Dendritic cell treated with granulocyte-macrophage colony-stimulating factor and Interleukin-4, amounts not matched to agents 40 ng/mL and 50 ng/mL, for 4 days (primary cell): ENCODE data around the gene DIMT1.

Experiments
- H3K27ac Mint-ChIP-seq: one replicate; pipeline ENCODE4 v1.8.0; 2022; ENCODE audit warnings: mild to moderate bottlenecking, mixed read lengths
- H3K27me3 Mint-ChIP-seq: one replicate; pipeline ENCODE4 v1.8.0; 2022; ENCODE audit warnings: mild to moderate bottlenecking, mixed read lengths
- H3K36me3 Mint-ChIP-seq: one replicate; pipeline ENCODE4 v1.8.0; 2022; ENCODE audit warnings: low read depth, mixed read lengths
- H3K4me1 Mint-ChIP-seq: one replicate; pipeline ENCODE4 v1.8.0; 2022; ENCODE audit warnings: low read depth, mixed read lengths
- H3K4me3 Mint-ChIP-seq: one replicate; pipeline ENCODE4 v1.8.0; 2022; ENCODE audit warnings: mild to moderate bottlenecking, moderate library complexity, mixed read lengths
- H3K9me3 Mint-ChIP-seq: one replicate; pipeline ENCODE4 v1.8.0; 2022; ENCODE audit warnings: mixed read lengths
- intact Hi-C: fragments of 100-400 bp; cut with micrococcal nuclease; formaldehyde crosslinking; loops from one replicate; pipeline ENCODE4 v1.15.0; 2022

The DIMT1 gene

DNA sequence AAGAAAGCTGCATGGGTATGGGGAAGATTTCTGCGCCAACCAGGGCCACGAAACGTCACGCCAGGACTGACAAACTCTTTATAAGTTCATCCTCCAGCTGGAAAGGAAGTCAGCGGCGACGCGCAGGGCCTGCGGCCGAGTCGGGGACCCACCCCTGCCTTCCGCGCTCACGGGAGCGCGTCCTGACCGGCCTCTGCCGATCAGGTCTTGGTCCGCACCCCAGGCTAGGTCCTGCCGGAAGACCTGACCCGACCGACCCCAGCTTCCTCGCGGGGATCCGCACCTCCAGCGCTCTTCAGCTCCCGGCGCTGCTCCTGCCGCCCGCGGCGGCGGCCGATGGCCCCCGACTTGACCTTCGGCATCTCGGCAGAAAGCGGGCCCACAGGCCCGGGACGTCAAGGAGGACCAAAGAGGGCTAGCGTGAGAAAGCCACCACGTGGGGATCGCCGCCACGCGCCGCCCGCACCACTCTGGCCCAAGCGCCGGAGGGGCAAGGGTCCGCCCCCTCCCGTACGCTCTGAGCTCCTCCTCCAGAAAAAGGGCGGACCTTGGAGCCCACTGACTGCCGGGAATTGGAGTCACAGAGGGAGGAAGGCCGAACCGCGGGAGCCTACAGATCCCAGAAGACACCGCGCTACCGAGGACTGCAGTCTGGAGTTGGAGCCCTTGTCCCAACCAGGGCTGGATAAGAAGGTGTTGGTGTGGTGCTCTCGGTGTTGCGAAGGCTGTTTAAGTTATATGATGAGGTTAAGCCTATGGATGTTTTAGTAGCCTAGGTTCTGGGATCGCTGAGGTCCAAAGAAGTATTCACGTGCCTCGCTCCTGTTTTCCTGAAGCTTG lies at the start of gene DIMT1:
DIMT1 (minus strand) TSS at position 495 of the 840 bp plus-strand sequence; CDS start at position 362, 133 bp downstream.
- Mint-ChIP-seq H3K27ac (peak within 1 kb of the TSS; percentile 96), H3K4me3 (peak within 1 kb of the TSS; percentile 87), H3K36me3 (peaks cover 50% of the 10 kb centered on the region), H3K4me1 (peaks cover 21% of the 10 kb centered on the region), H3K9me3 (no peaks in the 10 kb centered on the region), H3K27me3 (no peaks in the 10 kb centered on the region)
- intact Hi-C loops, result loop anchor here (1.0 to 2.0 kb wide), 2 partner anchors 9 to 97 kb away; partner anchors contain the start of genes IPO11 and KIF2A

DNA sequence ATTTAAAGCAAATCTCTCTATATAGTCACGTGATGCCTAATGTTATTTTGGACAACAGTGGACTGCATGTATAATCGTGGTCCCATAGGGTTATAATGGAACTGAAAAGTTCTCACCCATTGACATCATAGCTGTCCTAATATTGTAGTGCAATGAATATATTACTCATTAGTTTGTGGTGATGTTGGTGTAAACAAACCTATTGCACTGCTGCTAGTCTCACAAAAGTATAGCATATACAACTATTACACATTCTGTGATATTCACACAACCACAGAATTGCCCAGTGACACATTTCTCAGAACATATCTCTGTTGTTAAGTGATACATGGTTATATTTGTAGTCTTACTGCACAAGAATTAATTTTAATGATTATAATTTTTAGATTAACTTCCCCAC lies 46.6 kb upstream of the DIMT1 start:
- H3K4me3 Mint-ChIP-seq, result no peak overlapping the region
- no peaks in the 10 kb centered on the region for H3K9me3 Mint-ChIP-seq
- no peaks in the 10 kb centered on the region for H3K4me1 Mint-ChIP-seq
- H3K27ac Mint-ChIP-seq, result no peak overlapping the region
- H3K27me3 Mint-ChIP-seq, result no peaks in the 10 kb centered on the region
- intact Hi-C loops, result no loop called here
- peaks cover 43% of the 10 kb centered on the region for H3K36me3 Mint-ChIP-seq

DNA sequence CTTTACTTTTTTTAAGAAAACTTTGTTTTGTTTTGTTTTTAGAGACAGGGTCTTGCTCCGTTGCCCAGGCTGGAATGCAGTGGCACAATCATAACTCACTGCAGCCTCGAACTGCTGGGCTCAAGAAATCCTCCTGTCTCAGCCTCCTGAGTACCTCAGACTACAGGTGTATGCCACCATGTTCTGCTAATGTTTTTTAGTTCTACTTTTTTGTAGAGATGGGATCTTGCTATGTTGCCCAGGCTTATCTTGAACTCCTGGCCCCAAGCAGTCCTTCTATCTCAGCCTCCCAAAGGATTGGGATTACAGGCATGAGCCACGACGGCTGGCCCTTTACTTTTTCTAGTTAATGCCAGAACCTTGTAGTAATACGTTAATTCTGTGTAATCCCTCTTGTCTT lies 44.8 kb upstream of the DIMT1 start:
- Mint-ChIP-seq H3K27me3 (no peaks in the 10 kb centered on the region), H3K36me3 (peaks cover 39% of the 10 kb centered on the region), H3K4me1 (no peaks in the 10 kb centered on the region), H3K27ac (no peak overlapping the region), H3K9me3 (no peaks in the 10 kb centered on the region), H3K4me3 (no peak overlapping the region)
- intact Hi-C loops, result loop anchor here (10.0 kb wide), 1 partner anchor 1516 kb away; the partner anchor contains the start of gene HTR1A

- intact Hi-C loops, result no loop called here
- no peak overlapping the region for H3K4me3 Mint-ChIP-seq
- no peaks in the 10 kb centered on the region for H3K36me3 Mint-ChIP-seq
- H3K27ac Mint-ChIP-seq, result peak overlapping the region; percentile 40
- H3K4me1 Mint-ChIP-seq, result peaks cover 33% of the 10 kb centered on the region
- no peaks in the 10 kb centered on the region for H3K27me3 Mint-ChIP-seq
- no peaks in the 10 kb centered on the region for H3K9me3 Mint-ChIP-seq
These were observed 28.9 kb upstream of the DIMT1 start for GRCh38 chr5:62432621-62433064.

GRCh38 chr5:62431735-62432620 lies 28.3 kb upstream of the DIMT1 start:
- peaks cover 33% of the 10 kb centered on the region for H3K4me1 Mint-ChIP-seq
- intact Hi-C loops, result no loop called here
- H3K27ac Mint-ChIP-seq, result peak overlapping the region; percentile 40
- no peaks in the 10 kb centered on the region for H3K36me3 Mint-ChIP-seq
- no peak overlapping the region for H3K4me3 Mint-ChIP-seq
- H3K9me3 Mint-ChIP-seq, result no peaks in the 10 kb centered on the region
- no peaks in the 10 kb centered on the region for H3K27me3 Mint-ChIP-seq

- H3K4me1 Mint-ChIP-seq, result no peaks in the 10 kb centered on the region
- peaks cover 6% of the 10 kb centered on the region for H3K36me3 Mint-ChIP-seq
- H3K27ac Mint-ChIP-seq, result no peak overlapping the region
- H3K9me3 Mint-ChIP-seq, result no peaks in the 10 kb centered on the region
- H3K27me3 Mint-ChIP-seq, result no peaks in the 10 kb centered on the region
- no peak overlapping the region for H3K4me3 Mint-ChIP-seq
- intact Hi-C loops, result loop anchor here (10.0 kb wide), 1 partner anchor 140 kb away; no protein-coding TSS in a partner anchor
These were observed 21.1 kb upstream of the DIMT1 start for GRCh38 chr5:62424763-62425162.

GRCh38 chr5:62421414-62421813 lies 17.7 kb upstream of the DIMT1 start:
- Mint-ChIP-seq H3K9me3 (no peaks in the 10 kb centered on the region), H3K27me3 (no peaks in the 10 kb centered on the region), H3K4me1 (no peaks in the 10 kb centered on the region), H3K36me3 (peaks cover 16% of the 10 kb centered on the region), H3K4me3 (no peak overlapping the region), H3K27ac (no peak overlapping the region)
- intact Hi-C loops, result loop anchor here (10.0 kb wide), 1 partner anchor 143 kb away; no protein-coding TSS in a partner anchor

DNA sequence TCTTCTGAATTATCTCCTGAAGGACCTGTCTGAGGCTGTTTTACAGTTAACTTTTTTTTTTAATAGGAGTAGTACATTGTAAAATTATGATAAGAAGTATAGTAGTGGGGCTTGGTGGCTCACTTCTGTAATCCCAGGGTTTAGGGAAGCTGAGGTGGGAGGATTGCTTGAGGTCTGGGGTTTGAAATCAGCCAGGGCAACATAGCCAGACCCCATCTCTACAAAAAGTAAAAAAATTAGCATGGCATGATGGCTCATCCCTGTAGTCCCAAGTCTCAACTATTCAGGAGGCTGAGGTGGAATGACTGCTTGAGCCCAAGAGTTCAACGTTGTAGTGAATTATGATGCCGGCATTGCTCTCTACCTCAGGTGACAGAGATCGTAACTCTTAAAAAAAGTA lies 15.9 kb upstream of the DIMT1 start:
- Mint-ChIP-seq H3K4me3 (no peak overlapping the region), H3K36me3 (peaks cover 16% of the 10 kb centered on the region), H3K4me1 (peaks cover 10% of the 10 kb centered on the region), H3K9me3 (no peaks in the 10 kb centered on the region), H3K27me3 (no peaks in the 10 kb centered on the region), H3K27ac (no peak overlapping the region)
- intact Hi-C loops, result loop anchor here (10.0 kb wide), 1 partner anchor 145 kb away; no protein-coding TSS in a partner anchor

DNA sequence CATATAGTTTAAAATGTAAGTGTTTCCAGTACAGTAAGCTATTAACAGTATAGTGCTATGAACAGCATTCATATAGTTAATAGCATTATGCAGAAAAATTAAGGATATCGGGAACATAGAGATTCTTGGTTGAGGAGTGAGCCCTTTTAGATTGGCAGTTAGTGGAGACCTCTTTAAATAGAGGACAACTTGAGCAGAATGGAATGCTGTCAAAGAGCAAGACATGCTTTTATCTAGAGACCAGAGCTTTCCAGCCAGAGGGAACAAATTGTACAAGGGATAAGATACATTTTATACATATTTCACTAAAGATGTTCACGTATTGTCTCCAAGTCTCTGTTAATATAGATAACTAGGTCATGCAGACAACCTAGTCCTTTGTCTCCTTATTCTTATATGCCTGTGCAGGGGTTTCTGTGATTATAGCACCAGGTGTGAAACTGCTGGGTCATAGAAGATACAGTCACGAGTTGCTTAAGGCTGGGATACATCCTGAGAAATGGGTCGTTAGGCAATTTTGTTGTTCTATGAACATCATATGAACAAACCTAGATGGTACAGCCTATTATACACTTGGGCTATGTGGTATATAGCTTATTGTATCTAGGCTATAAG lies 14.9 kb upstream of the DIMT1 start:
- no peaks in the 10 kb centered on the region for H3K27me3 Mint-ChIP-seq
- H3K4me1 Mint-ChIP-seq, result peaks cover 12% of the 10 kb centered on the region
- intact Hi-C loops, result no loop called here
- no peak overlapping the region for H3K4me3 Mint-ChIP-seq
- H3K36me3 Mint-ChIP-seq, result peaks cover 10% of the 10 kb centered on the region
- H3K27ac Mint-ChIP-seq, result no peak overlapping the region
- H3K9me3 Mint-ChIP-seq, result no peaks in the 10 kb centered on the region

DNA sequence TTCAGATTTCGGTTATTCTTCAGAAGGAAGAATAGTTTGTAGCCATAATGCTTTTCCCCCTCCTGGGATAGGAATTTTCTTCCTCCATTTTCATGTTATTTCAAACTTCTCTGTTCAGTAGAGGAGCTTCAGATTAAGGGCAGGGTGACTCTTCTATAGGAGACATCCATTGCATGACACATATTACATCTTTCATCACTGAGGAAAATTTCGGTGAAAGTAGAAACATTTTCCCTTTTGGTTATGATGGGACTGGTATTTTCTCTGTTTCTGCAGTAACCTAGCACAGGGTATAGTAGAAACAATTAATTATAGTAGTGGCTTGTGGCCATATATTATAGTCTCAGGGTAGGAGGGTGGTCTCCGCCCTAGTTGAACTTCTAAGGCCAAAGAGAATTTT lies 10.0 kb upstream of the DIMT1 start:
- Mint-ChIP-seq H3K4me3 (peak overlapping the region; percentile 91), H3K27ac (peak overlapping the region; percentile 88), H3K27me3 (peaks cover 3% of the 10 kb centered on the region), H3K4me1 (peaks cover 16% of the 10 kb centered on the region), H3K36me3 (peaks cover 16% of the 10 kb centered on the region), H3K9me3 (no peaks in the 10 kb centered on the region)
- intact Hi-C loops, result no loop called here

GRCh38 chr5:62412549-62413329 lies 9.0 kb upstream of the DIMT1 start, which contains the start of gene IPO11:
Gene IPO11, plus strand, starts transcription at chr5:62412763. Its CDS starts 24,517 bp downstream, at chr5:62437280.
- Mint-ChIP-seq H3K27me3 (peaks cover 3% of the 10 kb centered on the region), H3K4me3 (peak within 1 kb of the TSS; percentile 91), H3K36me3 (peaks cover 9% of the 10 kb centered on the region), H3K4me1 (peaks cover 16% of the 10 kb centered on the region), H3K27ac (peak within 1 kb of the TSS; percentile 88), H3K9me3 (no peaks in the 10 kb centered on the region)
- intact Hi-C loops, result loop anchor here (1.0 kb wide), 2 partner anchors 9 to 107 kb away; partner anchors contain the start of gene DIMT1

GRCh38 chr5:62395210-62395950 lies 8.3 kb downstream of the DIMT1 start:
- no peak overlapping the region for H3K4me3 Mint-ChIP-seq
- peaks cover 86% of the 10 kb centered on the region for H3K36me3 Mint-ChIP-seq
- intact Hi-C loops, result no loop called here
- no peaks in the 10 kb centered on the region for H3K4me1 Mint-ChIP-seq
- no peaks in the 10 kb centered on the region for H3K27me3 Mint-ChIP-seq
- H3K9me3 Mint-ChIP-seq, result no peaks in the 10 kb centered on the region
- H3K27ac Mint-ChIP-seq, result no peak overlapping the region
